GM21515 (cell line): ENCODE measurements around the gene EXO1.

Experiments
- ATAC-seq: cut with Tn5 transposase; IDR thresholded peaks from one replicate; pipeline ENCODE4 v1.9.1; 2021; ENCODE audit not compliant: unreplicated experiment

Gene EXO1

DNA sequence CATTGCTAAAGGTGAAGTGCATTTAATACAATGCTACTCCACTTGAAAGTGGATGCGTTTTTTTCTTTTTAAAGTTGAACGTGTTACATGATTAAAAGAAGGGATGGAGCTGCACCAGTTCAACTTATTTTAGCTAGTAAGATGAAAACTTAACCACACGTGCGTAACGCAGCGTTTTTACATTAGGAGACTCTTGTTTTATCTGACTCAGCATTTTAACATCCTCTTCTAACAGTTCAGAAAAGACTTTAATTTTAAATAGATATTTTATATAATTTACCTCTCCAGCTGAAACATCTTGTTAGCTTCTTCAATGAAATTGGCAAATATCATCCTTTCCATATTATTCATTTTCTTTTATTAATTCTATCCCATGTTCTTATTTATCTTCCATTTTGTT lies 33.4 kb downstream of the EXO1 start:
- ATAC-seq, result no peak

DNA sequence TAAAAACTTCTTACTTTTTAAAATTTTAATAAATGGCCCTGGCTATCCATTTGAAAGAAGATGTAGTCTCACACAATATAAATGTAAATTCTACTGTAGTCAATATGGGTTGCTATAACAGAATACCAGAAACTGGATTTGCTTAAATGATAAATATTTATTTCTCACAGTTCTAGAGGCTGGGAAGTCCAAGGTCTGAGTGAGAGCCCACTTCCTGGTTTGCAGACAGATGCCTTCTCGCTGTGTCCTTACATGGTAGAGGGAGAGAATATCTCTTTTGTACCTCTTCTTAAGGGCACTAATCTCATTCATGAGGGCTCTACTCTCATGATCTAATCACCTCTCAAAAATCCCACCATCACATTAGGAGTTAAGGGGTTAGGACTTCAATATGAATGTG lies 35.2 kb downstream of the EXO1 start:
- no peak for ATAC-seq

DNA sequence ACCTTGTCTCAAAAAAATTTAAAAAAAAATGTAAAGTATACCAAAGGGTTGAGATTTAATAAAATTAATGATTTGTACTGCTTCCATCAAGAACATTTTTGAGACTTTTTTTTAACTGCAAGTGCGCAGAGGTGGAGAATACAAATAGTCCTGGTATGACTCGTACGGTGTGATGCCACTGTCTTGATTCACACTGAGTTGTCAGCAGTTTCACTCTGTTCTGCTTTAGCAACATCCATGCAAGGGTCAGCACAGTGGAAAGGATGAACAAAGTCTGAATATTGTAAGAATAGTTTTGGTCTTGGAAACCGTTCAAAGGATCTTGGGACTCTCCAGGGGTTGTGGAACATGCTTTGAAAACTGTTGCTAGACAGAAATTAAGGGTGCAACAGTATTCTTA lies 40.2 kb downstream of the EXO1 start:
- ATAC-seq, result no peak

DNA sequence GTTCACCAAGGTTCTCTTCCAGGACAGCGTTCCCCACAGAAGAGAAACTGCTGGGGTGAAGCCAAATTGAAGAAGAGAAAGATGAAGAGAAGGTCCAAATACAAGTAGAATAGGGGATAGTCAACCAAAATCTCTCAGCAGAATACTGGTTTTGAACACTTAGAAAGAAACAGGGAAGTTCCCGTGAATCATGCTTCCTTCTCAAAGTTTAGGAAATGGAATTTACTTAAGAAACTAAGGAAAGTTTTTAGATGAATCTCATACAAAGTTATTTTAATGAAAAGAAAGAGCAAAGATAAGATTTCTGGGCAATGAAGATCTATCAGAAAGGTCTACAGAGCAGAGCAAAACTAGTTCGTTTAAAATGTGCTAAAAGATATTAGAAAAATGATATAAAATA lies 43.3 kb downstream of the EXO1 start:
- no peak for ATAC-seq

GRCh38 chr1:241894016-241894415 lies 46.0 kb downstream of the EXO1 start:
- no peak for ATAC-seq

GRCh38 chr1:241895013-241895412 lies 47.0 kb downstream of the EXO1 start:
- peak; percentile 54 for ATAC-seq

DNA sequence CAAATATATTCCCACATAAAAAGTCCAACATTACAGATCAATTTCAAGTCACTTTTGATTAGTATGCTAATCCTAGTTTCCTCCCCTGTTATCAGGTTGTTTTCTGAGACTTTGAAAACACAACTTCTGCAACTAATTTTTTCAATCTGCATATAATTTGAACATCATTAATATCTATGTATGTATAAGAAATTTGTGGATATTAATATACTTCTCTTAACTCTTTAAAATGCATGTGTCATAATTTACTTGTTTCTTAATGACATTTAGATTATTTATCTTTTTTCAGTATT lies 48.6 kb downstream of the EXO1 start:
- ATAC-seq, result no peak

- ATAC-seq, result no peak
These were observed 51.2 kb downstream of the EXO1 start for GRCh38 chr1:241899210-241899609.

DNA sequence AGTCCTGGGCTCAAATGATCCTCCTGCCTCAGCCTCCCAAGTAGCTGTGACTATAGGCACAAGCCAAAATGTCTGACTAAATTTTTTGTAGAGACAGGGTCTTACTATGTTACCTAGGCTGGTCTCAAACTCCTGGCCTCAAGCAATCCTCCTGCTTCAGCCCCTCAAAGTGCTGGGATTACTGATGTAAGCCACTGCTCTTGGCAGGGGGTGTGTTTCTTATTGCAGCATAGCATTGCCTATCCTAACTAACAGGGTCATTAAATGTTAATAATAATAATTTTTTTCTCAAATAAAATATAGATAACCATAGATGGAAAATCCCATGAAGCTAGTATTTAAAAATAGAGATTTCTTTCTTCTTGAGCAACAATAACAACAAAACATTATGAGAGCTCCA lies 52.4 kb downstream of the EXO1 start:
- ATAC-seq, result no peak

- no peak for ATAC-seq
These were observed 54.5 kb downstream of the EXO1 start for GRCh38 chr1:241902391-241903065.

GRCh38 chr1:241916196-241916595 lies 68.2 kb downstream of the EXO1 start:
- ATAC-seq, result no peak

DNA sequence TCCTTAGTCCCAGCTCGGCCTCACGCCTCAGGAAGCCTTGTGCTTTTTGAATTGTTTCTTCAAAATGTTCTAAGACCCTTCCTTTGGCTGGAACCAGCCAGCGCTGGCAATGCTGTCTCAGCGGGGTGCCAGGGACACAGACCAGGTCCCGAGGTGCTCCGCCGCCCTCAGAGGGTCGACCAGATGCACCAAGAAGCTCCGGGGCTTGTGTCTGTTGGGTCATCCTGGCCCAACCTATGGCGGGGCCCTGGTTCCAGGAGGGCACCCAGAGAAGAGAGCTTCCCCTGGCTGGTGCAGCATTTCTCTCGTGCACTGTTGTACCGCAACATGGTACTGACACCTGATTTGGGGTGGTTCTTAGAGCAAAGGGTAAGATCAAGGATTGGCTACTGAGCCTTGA lies 69.5 kb downstream of the EXO1 start:
- no peak for ATAC-seq

DNA sequence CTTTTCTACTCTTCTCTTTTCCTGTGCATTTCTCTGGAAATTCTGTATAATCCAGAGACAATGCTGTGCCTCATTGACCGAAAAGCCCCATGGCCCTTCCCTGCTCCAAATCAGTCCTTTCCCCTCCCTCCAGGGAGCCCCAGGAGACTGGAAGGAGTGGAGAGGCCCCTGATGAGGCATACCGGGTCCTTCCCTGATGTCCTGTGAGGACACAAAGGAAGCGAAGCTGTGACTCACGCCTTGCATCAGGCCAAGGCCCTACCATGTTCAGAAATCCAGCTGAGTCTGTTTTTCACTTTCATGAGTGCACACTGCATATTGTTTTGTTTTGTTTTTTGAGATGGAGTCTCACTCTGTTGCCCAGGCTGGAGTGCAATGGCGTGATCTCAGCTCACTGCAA lies 70.9 kb downstream of the EXO1 start:
- ATAC-seq, result no peak

- ATAC-seq, result no peak
These were observed 76.2 kb downstream of the EXO1 start for GRCh38 chr1:241924080-241924808.

GRCh38 chr1:241926141-241926540 lies 78.1 kb downstream of the EXO1 start:
- ATAC-seq, result no peak

- ATAC-seq, result no peak
These were observed 79.3 kb downstream of the EXO1 start for GRCh38 chr1:241927321-241927720.

DNA sequence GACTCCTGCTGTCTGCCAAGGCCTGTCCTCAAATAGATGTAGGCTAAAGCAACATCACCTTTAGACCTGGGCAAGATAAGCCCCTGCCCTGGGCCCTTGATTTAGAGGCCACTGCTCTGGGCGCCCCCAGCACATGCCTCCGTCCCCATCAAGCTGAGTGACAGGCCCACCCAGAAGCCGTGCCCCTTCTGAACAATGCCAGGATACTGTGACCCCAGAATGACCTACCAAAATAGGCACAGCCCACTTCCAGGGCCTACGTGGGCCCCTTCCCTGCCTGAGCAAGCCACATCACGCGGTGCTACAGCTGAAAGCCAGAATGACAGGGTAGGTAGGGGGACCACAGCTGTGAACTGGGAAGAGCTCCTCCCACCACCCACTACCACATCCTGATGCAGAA lies 84.8 kb downstream of the EXO1 start:
- ATAC-seq, result no peak

DNA sequence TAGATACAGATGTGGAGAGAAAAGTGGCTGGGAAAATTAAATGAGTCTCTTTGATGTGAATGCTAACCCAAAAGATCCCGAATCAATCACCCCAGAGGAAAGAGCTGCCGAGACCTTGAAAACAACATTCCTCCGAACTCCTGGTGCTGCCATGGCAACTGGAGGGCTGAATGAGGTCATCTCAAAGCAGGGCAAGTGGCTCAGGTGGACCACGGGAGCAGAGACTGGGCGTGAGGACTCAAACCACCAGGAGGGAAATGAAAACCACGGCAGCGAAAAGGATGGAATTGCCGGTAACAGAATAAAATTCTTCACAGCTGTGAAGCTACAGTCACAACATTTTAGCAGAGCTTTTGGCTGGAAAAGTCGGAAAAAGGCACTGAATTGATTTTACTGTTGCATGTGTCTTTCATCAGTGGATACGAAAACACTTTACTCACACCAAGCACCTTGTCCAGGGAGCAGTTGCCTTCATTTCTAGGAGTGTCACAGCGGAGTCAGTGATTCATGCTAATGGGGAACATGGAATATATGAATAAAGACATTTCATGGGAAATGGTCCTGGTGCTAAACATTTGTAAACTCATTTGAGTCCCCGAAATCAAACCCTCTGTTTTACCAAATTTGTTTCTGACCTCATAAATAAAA lies 86.3 kb downstream of the EXO1 start:
- ATAC-seq, result no peak

DNA sequence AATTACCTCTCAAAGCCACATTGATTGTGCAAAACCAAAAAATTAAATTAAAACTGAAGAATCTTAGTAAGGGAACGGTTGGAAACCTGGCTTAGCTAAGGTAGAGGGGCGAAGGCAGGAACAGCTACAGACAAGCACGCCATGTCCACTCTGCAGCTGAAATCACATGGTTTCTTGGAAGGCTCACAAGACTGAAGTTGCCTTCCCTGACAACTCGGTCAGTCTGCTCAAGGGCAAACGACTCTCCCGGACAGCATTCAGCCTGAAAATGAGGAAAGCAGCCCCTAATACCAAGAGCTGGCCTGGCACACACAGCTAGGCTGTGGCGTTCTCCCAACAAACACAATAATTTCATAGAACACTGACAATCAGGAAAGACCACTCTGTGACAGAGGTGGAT lies 86.9 kb downstream of the EXO1 start:
- ATAC-seq, result no peak
